T-cell (primary cell): ENCODE results near the gene LSAMP. TPM values are rescaled to one million over a fixed set of nuclear protein-coding genes. Genes with fewer than 3 reads are reported as not detected.

Source experiments
- ATAC-seq, 4 experiments: fragments of 200-7000 bp in 3 of 4; fragments of 150-1000 bp in 1 of 4; cut with Tn5 transposase; replicated peaks in 1 of 4; 1 replicate in 3 of 4; 2 replicates in 1 of 4; pipeline ENCODE4 v1.10.0; 2021; ENCODE audit warnings: moderate library complexity in 3 of 4, mild to moderate bottlenecking in 2 of 4, moderate number of reproducible peaks in 1 of 4
- CTCF ChIA-PET, 2 donors: fragments of 300-600 bp; sonication (Branson Sonifier 250); formaldehyde crosslinking; loops; one replicate each; lab custom pipeline; 2022; ENCODE audit warnings: antibody characterized with exemption in 2 of 2; lab: Charles Lee
- POLR2A ChIA-PET, 2 donors: fragments of 300-600 bp; sonication (Branson Sonifier 250); formaldehyde crosslinking; loops; one replicate each; lab custom pipeline; 2022; ENCODE audit warnings: antibody characterized with exemption in 2 of 2; lab: Charles Lee
- DNase-seq, 35 experiments: peaks; one replicate each; pipeline versions ENCODE4 v3.0.0 to v3.0.0-alpha.2; 2013 to 2023
- H3K27ac ChIP-seq: one replicate; pipeline ENCODE4 v1.5.1; 2013; ENCODE audit warnings: low read length
- H3K27me3 ChIP-seq, 2 experiments: replicated peaks in 1 of 2; 1 replicate in 1 of 2; 2 replicates in 1 of 2; pipeline versions ENCODE4 v1.6.1 to v1.7.0; 2013; ENCODE audit warnings: low read length in 1 of 2, mixed read lengths in 1 of 2; ENCODE audit not compliant: control insufficient read depth in 2 of 2, insufficient read depth in 2 of 2; ENCODE audit errors: extremely low read depth in 1 of 2
- H3K36me3 ChIP-seq, 2 donors: 1 replicate in 1 of 2; 2 replicates in 1 of 2; pipeline versions ENCODE4 v1.6.1 to v1.7.0; 2013; ENCODE audit warnings: low read length in 1 of 2; ENCODE audit not compliant: control insufficient read depth in 2 of 2, insufficient read depth in 1 of 2; ENCODE audit errors: extremely low read depth in 1 of 2
- H3K4me1 ChIP-seq, 2 experiments: 1 replicate in 1 of 2; 2 replicates in 1 of 2; pipeline versions ENCODE4 v1.6.1 to v1.7.0; 2013; ENCODE audit warnings: low read length in 2 of 2, mixed read lengths in 1 of 2; ENCODE audit not compliant: insufficient read depth in 2 of 2, control insufficient read depth in 1 of 2; ENCODE audit errors: extremely low read depth in 1 of 2
- H3K4me3 ChIP-seq, 2 donors: 1 replicate in 1 of 2; 2 replicates in 1 of 2; pipeline versions ENCODE4 v1.5.1 to v1.7.0; 2013; ENCODE audit warnings: mild to moderate bottlenecking in 2 of 2, low read length in 1 of 2, moderate library complexity in 1 of 2; ENCODE audit not compliant: control insufficient read depth in 1 of 2; ENCODE audit errors: extremely low read depth in 1 of 2
- H3K9me3 ChIP-seq: 2 replicates; pipeline ENCODE4 v1.7.0; 2013
- H3K27ac Mint-ChIP-seq, 2 donors: one replicate each; pipeline ENCODE4 v1.8.0; 2020 to 2021; ENCODE audit warnings: mild to moderate bottlenecking in 2 of 2, mixed read lengths in 2 of 2
- H3K27me3 Mint-ChIP-seq, 2 donors: one replicate each; pipeline ENCODE4 v1.8.0; 2021 to 2022; ENCODE audit warnings: mixed read lengths in 2 of 2
- H3K36me3 Mint-ChIP-seq: one replicate; pipeline ENCODE4 v1.8.0; 2021; ENCODE audit warnings: mixed read lengths
- H3K4me1 Mint-ChIP-seq, 3 donors: one replicate each; pipeline ENCODE4 v1.8.0; 2020 to 2022; ENCODE audit warnings: mixed read lengths in 3 of 3, mild to moderate bottlenecking in 1 of 3
- H3K4me3 Mint-ChIP-seq, 3 donors: one replicate each; pipeline ENCODE4 v1.8.0; 2020 to 2022; ENCODE audit warnings: mild to moderate bottlenecking in 3 of 3, mixed read lengths in 3 of 3, moderate library complexity in 3 of 3
- H3K9me3 Mint-ChIP-seq, 3 donors: one replicate each; pipeline ENCODE4 v1.8.0; 2020 to 2022; ENCODE audit warnings: mixed read lengths in 3 of 3
- WGBS: methylation state at CpG from one replicate; pipeline ENCODE4 v1.1.5; 2013; ENCODE audit warnings: missing lambda C conversion rate; ENCODE audit not compliant: insufficient coverage; 5-methylcytosine and 5-hydroxymethylcytosine counted together
- total RNA-seq, 35 experiments: library from RNA in 6 of 35; stranded (reverse) in 6 of 35; fragments of 120-200 nt in 1 of 35; gene quantifications; one replicate each; pipeline versions ENCODE4 v1.2.1 to v1.2.4 and lab custom pipeline; 2013 to 2026

LSAMP gene
- total RNA-seq, 5 donors from 2014 or later (not counting 1 experiment from before 2014, with no cell fraction given): 0.03 to 0.28 (median 0.06) TPM; not detected in 2

- POLR2A ChIA-PET: no interaction called here
- Histone ChIP-seq H3K4me1 (no peaks in the 10 kb centered on the region), H3K36me3 (no peaks in the 10 kb centered on the region), H3K27ac (no peak overlapping the region), H3K9me3 (no peaks in the 10 kb centered on the region), H3K4me3 (no peak overlapping the region), H3K27me3 (no peaks in the 10 kb centered on the region)
- ATAC-seq: no peak
- Mint-ChIP-seq H3K27me3 (peaks cover 0 to 10% of the 10 kb centered on the region in 2 donors), H3K36me3 (no peaks in the 10 kb centered on the region), H3K4me1 (peaks cover 0 to 8% (median 5%) of the 10 kb centered on the region in 3 donors), H3K27ac (no peak overlapping the region), H3K9me3 (no peaks in the 10 kb centered on the region), H3K4me3 (no peak overlapping the region)
- DNase-seq: no peak
- CTCF ChIA-PET: no interaction called here
- 29% methylated on average over 1 of the region's 1 CpG for WGBS
Measured at GRCh38 chr3:115877615-115877899, 567.7 kb downstream of the LSAMP start.

GRCh38 chr3:115876876-115877614, 568.2 kb downstream of the LSAMP start:
- Histone ChIP-seq H3K27me3 (no peaks in the 10 kb centered on the region), H3K4me1 (no peaks in the 10 kb centered on the region), H3K27ac (no peak overlapping the region), H3K36me3 (no peaks in the 10 kb centered on the region), H3K9me3 (no peaks in the 10 kb centered on the region), H3K4me3 (no peak overlapping the region)
- Mint-ChIP-seq H3K4me3 (no peak overlapping the region), H3K27ac (no peak overlapping the region), H3K9me3 (no peaks in the 10 kb centered on the region), H3K36me3 (no peaks in the 10 kb centered on the region), H3K4me1 (peaks cover 0 to 8% (median 5%) of the 10 kb centered on the region in 3 donors), H3K27me3 (peaks cover 0 to 14% of the 10 kb centered on the region in 2 donors)
- POLR2A ChIA-PET: no interaction called here
- DNase-seq: no peak
- WGBS: 21% methylated on average over 3 of the region's 8 CpGs
- CTCF ChIA-PET: no interaction called here
- ATAC-seq: no peak

- no peaks in the 10 kb centered on the region for H3K4me1 ChIP-seq
- Mint-ChIP-seq H3K27me3 (peaks cover 0 to 9% of the 10 kb centered on the region in 2 donors), H3K36me3 (no peaks in the 10 kb centered on the region), H3K4me3 (no peak overlapping the region), H3K27ac (no peak overlapping the region), H3K9me3 (no peaks in the 10 kb centered on the region), H3K4me1 (peaks cover 0 to 8% (median 5%) of the 10 kb centered on the region in 3 donors)
- peaks cover 0 to under 1% of the 10 kb centered on the region in 2 experiments for H3K27me3 ChIP-seq
- H3K9me3 ChIP-seq: no peaks in the 10 kb centered on the region
- ATAC-seq (no peak), DNase-seq (no peak)
- ChIA-PET CTCF (interaction anchor here in 1 of 2 donors (0.7 kb wide), 1 partner anchor 17 kb away, joined by 3 read pairs; no protein-coding TSS in a partner anchor), POLR2A (interaction anchor here in 1 of 2 donors (0.6 kb wide), 1 partner anchor 9 kb away, joined by 3 read pairs; no protein-coding TSS in a partner anchor)
- no peak overlapping the region for H3K27ac ChIP-seq
- H3K36me3 ChIP-seq: no peaks in the 10 kb centered on the region
- H3K4me3 ChIP-seq: no peak overlapping the region
- WGBS: no CpG with 5 or more reads among the region's 1 CpG
Measured at GRCh38 chr3:115875460-115875859, 569.8 kb downstream of the LSAMP start.

GRCh38 chr3:115871735-115872134, 573.6 kb downstream of the LSAMP start:
- H3K9me3 ChIP-seq: no peaks in the 10 kb centered on the region
- Mint-ChIP-seq H3K27me3 (peaks cover 7 to 13% of the 10 kb centered on the region in 2 donors), H3K36me3 (no peaks in the 10 kb centered on the region), H3K9me3 (no peaks in the 10 kb centered on the region), H3K27ac (no peak overlapping the region), H3K4me3 (no peak overlapping the region), H3K4me1 (no peaks in the 10 kb centered on the region)
- no peak for DNase-seq
- no peaks in the 10 kb centered on the region for H3K36me3 ChIP-seq
- H3K4me1 ChIP-seq: no peaks in the 10 kb centered on the region
- H3K4me3 ChIP-seq: no peak overlapping the region
- H3K27ac ChIP-seq: no peak overlapping the region
- ATAC-seq: no peak
- POLR2A ChIA-PET: no interaction called here
- CTCF ChIA-PET: no interaction called here
- peaks cover 0 to 2% of the 10 kb centered on the region in 2 experiments for H3K27me3 ChIP-seq

- H3K4me1 ChIP-seq: no peaks in the 10 kb centered on the region
- Mint-ChIP-seq H3K4me1 (no peaks in the 10 kb centered on the region), H3K27me3 (peaks cover 37 to 49% of the 10 kb centered on the region in 2 donors), H3K4me3 (no peak overlapping the region), H3K27ac (no peak overlapping the region), H3K9me3 (no peaks in the 10 kb centered on the region), H3K36me3 (no peaks in the 10 kb centered on the region)
- ChIA-PET POLR2A (no interaction called here), CTCF (no interaction called here)
- H3K9me3 ChIP-seq: no peaks in the 10 kb centered on the region
- no peak for DNase-seq
- H3K27me3 ChIP-seq: peaks cover 0 to 2% of the 10 kb centered on the region in 2 experiments
- WGBS: 57% methylated on average over 1 of the region's 2 CpGs
- ATAC-seq: no peak
- no peak overlapping the region for H3K4me3 ChIP-seq
- no peak overlapping the region for H3K27ac ChIP-seq
- no peaks in the 10 kb centered on the region for H3K36me3 ChIP-seq
Measured at GRCh38 chr3:115864911-115865310, 580.4 kb downstream of the LSAMP start.

- DNase-seq (no peak), ATAC-seq (no peak)
- Histone ChIP-seq H3K4me3 (no peak overlapping the region), H3K4me1 (no peaks in the 10 kb centered on the region), H3K9me3 (no peaks in the 10 kb centered on the region), H3K27ac (no peak overlapping the region), H3K27me3 (peaks cover 0 to 4% of the 10 kb centered on the region in 2 experiments), H3K36me3 (no peaks in the 10 kb centered on the region)
- Mint-ChIP-seq H3K4me3 (no peak overlapping the region), H3K27ac (no peak overlapping the region), H3K9me3 (no peaks in the 10 kb centered on the region), H3K36me3 (no peaks in the 10 kb centered on the region), H3K4me1 (no peaks in the 10 kb centered on the region), H3K27me3 (peaks cover 37 to 66% of the 10 kb centered on the region in 2 donors)
- 68% methylated on average over 3 of the region's 6 CpGs for WGBS
- ChIA-PET POLR2A (no interaction called here), CTCF (no interaction called here)
Measured at GRCh38 chr3:115862849-115863248, 582.4 kb downstream of the LSAMP start.
